NOMO-1 treated with dmso at 0.1 percent for 144 hours (cell line): Measurements from ENCODE around the gene PLD2.

Experiments
- DNase-seq: peaks from one replicate; lab custom pipeline; 2025; ENCODE audit not compliant: unreplicated experiment; lab: John Stamatoyannopoulos, UW

The PLD2 gene

DNA sequence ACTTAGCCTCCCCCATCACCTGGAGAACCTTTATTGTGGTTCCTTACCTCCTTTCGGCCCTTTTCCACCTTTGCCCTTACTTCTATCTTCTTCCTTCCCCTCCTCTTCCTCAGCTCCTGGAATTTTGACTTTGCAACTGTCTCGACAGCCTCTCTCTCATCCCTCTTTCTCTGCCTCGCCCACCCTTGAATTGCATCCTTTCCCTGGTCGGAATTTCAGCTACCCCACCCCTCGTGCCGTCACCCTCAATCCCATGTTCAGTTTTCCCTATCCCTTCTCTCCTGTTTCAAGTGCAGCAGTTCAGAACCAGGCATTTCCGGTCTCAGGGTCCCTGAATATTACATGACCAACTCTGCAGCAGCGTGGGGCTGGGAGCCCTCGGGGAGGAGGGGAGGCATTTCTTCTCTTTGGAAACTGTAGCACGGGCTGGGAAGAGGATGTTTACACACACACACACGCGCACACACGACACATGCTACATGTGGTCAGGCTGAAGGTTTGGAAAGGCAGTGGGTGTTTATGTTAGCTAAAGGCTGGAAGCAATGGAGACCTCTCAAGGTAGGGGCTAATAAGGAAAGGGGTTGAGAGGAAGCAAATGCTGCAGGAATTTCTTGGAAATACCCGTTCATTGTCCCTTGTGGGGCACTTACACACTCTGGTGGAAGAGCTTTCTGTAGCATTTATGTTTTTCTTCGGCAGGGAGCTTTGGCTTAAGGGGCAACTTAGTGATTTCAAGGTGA is 27.2 kb downstream of the PLD2 start:
- peak; percentile 3 for DNase-seq

DNA sequence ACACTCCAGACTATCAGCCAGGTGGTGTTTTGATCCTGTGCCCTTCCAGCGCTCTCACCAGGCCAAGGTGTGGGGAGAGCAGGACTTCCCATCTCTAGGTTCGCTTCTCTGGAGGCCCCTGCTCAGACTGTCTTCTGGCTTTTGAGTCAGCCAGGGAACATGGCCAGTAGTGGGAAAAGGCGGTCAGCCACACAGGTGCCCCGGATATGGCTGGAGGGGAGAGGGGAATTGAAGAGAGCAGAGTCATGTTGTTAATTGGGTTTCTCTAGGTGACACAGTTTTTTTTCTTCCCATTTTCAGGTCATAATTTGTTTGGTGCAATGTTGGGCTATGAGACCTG is 27.7 kb downstream of the PLD2 start:
- no peak for DNase-seq

DNA sequence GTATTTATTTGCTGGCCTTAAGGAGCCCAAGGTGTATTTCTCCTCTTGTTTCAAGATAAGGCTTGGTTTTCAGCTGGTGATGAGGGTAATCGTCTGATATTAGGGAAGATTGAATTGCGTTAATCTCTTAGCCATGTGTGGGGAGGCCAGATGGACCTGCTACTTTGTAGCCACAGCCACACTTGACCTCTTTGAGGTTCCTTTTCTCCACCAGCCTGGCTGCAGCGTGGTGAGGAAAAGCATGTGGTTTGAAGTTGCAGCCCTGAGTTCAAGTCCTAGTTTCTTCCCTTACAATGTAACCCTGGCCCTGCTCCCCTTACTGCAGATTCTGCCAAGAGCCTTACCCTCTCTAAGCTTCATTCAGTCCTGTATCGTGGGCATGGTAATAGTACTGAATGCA is 29.3 kb downstream of the PLD2 start:
- no peak for DNase-seq

DNA sequence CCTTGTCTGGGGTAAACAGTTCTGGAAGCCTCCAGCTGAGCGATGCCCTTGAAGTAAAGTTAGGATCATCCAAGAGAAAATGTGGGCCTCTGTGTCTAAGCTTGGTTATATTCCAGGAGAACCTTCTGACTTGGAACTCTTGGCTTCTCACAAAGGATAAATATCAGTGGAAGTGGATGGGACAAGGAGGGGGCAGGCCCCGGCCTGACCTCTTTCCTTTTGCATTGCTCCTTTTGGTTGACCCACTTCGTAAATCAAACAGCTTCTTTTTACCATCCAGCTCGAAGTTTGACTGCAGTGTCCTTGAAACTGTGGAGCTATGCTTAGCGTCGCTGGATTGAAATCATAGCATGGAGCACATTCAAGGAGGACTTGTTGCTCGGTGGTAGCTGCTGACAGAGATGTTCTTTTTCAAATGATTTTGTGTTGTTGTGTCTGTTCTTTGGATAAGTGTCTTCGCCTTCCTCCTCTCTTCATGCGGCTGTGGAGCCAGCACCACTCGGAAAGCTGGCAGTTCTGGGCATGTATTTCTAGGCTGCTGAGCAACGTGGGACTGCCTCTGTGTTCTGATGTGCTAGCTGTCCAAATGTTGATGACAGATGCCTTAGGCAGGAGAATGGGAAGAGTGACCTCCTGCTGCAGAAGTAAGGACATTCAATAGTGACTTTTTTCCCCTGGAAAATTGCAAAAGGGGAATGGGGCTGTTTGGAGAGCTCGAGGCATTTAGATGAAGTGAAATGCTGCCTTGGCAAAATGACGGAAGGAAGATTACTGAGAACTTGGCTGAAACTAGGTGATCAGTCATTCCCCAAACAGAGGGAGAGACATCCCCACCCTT is 30.7 kb downstream of the PLD2 start:
- no peak for DNase-seq

DNA sequence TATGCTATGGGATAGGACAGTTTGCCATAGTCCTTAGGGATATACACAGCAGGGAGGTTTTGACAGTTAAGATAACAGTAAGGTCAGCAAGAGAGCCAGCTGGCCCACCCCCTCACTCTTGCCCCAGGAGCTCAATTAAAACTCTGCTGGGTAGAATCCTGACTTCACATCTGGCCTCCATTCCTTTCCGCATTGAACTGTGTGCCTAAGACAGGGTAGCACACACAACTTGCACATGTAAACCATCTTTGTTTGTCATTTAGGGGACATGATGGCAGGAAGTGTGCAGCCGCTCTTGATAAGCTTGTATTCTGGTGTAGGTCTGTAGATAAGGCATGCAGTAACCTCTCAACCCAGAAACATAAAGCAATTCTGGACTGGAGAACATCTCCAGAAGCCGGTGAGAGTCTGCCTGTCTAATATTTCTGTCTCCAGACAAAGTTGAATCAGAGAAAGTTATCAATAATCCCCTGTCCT is 31.4 kb downstream of the PLD2 start:
- DNase-seq: no peak

DNA sequence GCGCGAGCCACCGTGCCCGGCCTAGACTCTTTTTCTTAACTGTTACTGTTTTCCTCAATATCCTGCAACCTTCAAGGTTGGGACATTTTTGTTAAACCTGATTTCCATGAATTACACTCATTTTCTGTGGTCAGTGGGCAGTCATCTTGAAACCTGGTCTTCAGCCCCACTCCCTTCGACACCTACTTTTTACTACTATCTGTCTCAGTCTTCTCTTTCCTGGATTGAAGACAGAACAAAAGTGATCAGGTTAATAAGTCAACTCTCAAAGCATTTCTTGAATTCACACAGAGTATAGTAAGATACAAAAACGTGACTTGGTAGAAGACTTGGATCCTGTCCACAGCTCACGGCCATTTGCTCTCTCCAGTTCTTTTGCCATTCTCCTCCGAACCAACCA is 32.3 kb downstream of the PLD2 start:
- DNase-seq: no peak

DNA sequence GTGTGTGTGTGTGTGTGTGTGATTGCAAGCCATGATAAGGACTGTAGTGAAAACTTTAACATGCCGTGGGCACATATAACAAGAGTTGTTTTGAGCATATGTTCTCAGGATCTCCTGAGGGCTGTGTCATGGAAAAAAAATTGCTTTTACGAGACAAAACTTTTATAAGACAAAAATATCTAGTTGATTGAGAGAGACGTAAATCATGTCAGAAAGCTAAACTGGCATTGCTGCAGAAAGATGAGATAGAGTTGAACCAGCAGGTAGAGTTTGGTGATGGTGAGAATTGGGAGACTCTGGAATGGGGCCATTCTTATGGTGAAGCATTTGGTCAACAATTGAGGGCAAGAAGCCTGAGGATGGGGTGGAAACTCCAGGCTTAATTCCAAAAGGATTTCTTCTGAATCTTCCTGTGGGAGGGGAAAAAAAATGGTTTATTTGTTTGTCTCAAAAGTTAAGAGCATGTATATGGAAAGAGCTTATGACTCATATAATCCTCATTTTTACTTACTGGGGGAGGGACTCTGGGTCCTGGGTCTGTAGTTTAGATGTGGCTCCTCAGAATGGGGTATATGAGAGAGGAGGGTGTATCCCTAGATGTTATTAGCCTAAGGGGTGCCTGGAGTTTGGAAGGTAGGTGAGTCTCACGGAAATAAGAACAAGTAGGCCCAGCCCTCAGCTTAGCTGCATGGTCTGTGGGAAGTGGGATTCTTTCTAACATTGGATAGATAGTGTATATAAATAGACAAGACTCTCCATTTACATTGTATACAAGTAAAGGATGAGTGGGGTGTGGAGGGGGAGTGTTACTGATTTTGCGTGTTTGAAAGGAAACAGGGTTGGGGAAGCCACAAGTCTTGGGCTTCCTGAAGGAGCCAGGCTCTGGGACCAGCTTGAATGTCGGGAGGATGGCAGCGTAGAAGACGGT is 33.3 kb downstream of the PLD2 start:
- DNase-seq: no peak

DNA sequence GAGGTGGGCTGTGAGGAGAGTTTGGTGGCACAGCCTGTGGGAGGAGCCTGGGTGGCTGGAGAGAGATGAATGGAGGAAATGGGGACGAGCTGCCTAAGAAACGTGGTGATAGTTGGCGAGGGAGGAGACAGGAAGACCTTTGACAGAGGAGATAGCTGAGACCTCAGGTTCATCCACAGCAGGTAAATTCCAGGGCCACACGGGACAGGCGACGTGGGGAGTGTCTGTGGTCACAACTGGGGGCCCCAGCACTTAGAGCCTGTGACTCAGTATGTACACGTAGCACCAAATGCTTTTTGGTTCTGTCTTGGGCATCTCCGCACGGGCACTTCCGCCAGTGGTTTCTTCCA is 33.9 kb downstream of the PLD2 start:
- no peak for DNase-seq

DNA sequence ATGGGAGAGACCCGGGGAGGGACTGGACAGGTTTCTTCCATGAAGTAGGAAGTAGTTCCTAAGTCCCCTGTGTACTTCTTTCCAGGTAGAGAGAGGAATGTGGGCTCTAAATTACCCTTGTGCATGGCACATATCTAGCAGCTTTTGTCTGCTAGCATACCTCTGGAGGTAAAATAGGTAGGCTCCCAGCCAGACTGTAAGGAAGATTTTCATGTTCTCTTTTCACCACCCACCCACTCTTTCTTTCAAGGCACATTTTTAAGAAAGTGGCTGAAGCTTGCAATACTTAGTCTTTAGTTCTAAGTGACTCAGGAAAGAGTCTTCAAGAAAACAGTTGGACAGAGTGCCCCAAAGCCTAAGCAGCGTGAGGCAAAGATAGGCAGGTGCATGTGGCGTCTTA is 35.4 kb downstream of the PLD2 start:
- no peak for DNase-seq

DNA sequence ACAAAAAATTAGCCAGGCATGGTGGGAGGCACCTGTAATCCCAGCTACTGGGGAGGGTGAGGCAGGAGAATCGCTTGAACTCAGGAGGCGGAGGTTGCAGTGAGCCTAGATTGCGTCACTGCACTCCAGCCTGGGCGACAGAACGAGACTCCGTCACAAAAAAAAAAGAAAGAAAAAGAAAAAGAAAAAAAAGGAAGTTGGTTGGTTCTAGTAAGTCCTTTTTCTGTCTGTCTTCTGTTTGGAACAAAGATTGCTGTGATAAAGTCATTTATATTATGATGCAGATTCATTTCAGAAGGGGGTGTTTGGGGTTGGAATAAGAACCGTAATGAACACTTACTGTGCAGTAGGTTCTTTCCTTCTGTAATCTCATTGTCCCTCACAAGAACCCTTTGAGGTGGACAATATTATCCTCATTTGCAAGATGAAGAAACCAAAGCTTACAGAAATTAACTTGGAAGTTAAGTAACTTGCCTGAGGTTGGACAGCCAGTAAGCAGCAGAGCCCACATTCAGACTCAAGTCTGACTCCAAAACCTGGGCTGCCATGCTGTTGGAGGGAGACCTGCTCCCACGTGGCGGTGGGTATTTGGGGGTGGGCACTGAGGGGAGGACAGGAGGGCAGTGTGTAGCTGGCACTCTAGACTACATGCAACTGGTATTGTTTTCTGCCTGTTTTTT is 36.5 kb downstream of the PLD2 start:
- DNase-seq: peak; percentile 62

DNA sequence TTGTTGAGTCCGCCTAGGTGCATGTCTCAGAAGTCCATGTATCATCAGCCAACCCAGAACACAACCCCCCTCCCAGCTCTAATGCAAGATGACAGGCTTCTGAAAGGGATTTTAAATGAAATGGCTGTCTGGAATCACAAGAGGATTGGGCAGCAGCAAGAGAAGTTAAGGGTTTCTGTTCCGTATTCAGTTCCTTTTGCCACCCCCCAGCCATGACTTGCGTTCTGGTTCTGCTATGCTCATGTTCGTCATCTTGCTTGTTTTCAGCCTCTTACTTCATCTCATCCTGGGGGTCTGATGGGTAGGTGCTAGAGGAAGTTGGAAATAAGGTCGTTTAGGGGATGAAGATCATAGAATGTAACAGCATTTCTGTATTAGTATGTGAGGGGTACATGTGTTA is 38.2 kb downstream of the PLD2 start:
- peak; percentile 94 for DNase-seq

DNA sequence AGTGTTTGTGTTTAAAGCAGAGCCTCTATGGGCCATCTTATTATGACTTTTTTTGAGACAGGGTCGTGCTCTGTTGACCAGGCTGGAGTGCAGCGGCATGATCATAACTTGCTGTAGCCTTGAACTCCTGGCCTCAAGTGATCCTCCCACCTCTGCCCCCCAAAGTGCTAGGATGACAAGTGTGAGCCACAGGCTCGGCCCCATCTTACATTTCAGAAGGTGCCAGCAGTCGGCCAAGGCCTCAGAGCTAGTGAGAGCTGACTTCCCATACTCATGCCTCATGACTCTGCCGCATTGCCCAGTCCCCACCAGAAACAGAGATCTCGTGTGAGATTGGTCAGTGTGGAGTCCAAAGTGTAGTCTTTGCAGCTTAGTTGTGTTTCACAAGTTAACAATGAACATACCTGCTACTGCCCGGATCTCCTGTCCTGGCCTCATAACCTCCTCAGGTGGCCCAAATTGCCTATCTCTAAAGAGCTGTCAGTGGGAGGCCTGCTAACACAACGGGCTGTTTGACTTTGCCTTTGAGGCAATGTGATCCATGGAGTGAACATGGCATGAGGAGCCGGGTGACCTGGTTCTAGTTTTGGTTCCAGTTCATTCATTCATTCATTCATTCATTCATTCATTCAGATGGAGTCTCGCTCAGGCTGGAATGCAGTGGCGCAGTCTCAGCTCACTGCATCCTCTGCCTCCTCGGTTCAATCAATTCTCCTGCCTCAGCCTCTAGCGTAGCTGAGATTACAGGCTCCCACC is 39.9 kb downstream of the PLD2 start:
- no peak for DNase-seq

DNA sequence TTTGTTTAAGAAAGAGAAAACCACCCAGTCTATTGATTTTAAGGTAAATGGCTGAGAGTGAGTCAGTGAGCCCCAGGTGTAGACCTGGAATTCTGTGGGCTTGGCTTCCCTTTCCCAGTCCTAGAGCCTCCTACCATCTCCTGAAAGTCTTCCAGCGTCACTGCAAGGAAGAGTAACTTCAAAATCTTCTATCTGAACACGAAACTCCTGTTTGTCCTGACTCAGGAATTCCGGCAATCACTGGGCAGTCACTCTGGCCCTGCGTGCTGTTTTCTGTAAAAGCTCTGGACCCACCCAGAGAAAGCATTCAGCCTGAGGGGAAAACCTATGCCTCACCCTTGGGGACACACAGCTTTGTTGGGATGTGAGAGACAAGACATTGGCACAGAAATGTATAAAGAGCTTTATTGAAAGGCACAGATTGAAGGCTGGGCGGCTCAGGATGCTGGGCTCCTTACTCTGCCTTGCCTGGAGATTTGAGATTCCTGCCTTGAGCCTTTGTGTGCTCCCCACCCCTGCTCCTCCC is 42.1 kb downstream of the PLD2 start:
- no peak for DNase-seq

DNA sequence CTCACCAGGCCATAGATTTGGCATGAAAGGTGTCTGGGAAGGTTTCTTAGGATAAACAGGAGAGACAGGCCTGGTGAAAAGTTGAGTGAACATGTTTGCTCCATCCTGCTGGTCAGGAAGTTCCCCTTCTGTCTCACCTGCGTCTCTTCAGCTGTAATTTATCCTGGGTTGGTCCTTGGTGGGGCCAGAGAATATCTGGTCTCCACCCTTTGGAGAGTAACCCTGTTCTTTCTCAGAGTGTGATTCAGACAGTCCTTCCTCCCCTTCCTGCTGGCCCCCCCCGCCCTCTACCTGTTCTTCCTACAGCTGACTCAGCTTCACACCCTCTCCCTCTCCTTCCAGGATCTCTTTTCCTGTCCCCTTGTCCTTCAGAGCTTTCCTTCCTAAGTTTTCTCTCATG is 43.3 kb downstream of the PLD2 start:
- no peak for DNase-seq

DNA sequence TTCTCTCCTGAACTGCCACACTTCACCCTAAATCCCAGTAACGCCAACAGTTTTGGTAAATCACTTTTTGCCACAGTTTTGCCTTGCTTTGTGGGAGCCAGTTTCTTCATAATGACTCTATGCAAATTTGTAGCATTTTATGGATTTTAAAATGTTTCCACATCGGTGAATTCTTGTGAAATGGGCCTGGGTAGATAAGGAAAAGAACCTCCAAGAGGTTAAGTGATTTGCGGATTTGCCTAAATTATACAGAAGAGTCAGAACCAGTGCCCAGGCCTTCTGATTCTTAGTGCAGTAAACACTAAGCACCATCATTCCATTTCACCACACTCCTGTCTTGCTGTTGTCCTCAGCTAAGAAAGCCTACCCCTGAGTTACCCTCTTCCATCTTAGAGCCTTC is 44.1 kb downstream of the PLD2 start:
- DNase-seq: no peak

DNA sequence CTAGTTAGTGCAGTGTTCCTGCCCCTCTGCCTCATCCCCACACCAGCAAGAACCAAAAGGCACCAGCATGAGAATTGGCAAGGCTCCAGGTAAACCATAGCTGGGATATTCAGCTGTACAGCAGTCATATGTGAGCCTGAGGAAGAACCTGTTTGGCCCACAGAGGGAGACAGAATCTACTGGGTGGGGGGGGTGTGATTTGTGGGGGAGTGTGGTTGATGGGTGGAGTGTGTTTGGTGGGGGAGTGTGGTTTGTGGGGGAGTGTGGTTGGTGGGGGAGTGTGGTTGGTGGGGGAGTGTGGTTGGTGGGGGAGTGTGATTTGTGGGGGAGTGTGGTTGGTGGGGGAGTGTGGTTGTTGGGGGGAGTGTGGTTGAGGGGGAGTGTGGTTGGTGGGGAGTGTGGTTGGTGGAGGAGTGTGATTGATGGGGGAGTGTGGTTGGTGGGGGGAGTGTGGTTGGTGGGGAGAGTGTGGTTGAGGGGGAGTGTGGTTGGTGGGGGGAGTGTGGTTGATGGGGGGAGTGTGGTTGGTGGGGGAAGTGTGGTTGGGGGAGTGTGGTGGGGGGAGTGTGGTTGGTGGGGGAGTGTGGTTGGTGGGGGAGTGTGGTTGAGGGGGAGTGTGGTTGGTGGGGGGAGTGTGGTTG is 45.7 kb downstream of the PLD2 start:
- DNase-seq: no peak

DNA sequence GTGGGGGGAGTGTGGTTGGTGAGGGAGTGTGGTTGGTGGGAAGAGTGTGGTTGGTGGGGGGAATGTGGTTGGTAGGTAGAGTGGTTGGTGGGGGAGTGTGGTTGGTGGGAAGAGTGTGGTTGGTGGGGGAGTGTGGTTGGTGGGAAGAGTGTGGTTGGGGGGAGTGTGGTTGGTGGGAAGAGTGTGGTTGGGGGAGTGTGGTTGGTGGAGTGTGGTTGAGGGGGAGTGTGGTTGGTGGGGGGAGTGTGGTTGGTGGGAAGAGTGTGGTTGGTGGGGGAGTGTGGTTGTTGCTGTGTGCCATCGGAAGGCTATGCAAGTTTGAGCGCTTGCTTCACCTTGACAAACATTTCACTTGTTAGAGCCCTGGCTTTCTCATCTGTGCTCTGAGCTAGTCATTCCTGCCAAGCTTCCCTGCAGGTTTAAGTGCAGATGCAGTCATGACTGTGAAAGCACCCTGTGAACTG is 46.3 kb downstream of the PLD2 start:
- DNase-seq: no peak

DNA sequence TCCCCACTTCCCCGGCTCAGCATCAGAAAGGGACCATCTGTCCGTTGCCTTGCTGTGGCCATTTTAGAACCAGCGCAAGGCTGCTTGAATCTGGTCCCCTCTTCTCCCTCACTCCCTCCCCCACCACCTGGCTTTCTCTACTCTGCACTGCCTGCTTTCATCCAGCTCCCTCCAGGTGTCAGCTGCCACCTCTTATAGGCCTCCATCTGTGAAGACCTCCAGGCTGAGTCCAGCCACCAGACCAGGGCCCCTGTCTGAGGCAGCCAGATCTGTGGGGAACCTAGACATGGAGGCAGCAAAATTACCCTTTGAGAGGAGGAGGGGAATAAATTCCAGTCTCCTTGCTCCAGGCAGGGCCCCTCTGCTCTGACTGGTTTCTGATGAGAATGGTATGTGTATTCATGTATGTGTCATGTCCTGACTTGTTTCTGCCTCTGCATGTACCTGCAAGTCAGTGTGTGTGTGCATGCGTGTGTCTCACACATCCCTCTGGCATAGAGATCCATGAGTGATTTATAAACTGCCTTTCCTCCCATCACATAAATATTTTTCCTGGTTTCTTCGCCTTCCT is 47.2 kb downstream of the PLD2 start:
- no peak for DNase-seq

DNA sequence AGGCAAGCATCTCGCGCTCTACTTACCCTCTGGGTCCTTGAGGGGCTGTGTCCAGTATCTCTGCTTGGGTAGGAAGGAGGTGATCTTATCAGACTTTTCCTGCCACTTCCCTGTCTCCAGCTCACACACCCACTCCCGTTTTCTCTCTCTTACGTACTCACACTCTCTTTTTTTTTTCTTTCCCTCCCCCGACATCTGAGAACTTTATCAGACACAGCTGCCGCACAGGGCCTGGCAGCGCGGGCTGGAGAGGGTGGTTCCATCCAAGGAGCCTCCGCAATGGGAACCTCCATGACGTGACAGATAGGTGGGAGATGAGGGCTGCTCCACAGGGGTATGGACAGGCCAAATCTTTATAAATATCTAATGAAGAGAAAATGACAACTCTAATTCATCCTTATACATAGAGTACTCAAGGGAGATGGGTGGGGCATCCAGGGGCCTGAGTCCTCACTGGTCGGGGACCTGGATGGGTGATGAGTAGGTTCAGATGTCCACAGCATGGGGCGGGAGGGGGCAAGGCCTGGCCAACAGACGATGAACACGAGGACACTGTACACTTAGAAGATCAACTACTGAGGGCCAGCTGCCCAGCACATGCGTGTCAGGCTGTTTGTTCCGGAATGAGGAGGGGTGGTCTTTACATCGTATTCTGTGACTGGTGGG is 49.5 kb downstream of the PLD2 start:
- no peak for DNase-seq
